C4-2B (cell line): ENCODE results near the gene PHLPP1.

ENCODE experiments used
- ZFX ChIP-seq: fragments of 450-650 bp; IDR thresholded peaks from 2 replicates; pipeline ENCODE4 v1.6.1; 2017
- TF ChIP-seq, protein P1 (sequence below): fragments of 450-650 bp; conservative IDR thresholded peaks from 2 replicates; pipeline ENCODE4 v1.5.1; 2017; ENCODE audit warnings: mild to moderate bottlenecking

DNA sequence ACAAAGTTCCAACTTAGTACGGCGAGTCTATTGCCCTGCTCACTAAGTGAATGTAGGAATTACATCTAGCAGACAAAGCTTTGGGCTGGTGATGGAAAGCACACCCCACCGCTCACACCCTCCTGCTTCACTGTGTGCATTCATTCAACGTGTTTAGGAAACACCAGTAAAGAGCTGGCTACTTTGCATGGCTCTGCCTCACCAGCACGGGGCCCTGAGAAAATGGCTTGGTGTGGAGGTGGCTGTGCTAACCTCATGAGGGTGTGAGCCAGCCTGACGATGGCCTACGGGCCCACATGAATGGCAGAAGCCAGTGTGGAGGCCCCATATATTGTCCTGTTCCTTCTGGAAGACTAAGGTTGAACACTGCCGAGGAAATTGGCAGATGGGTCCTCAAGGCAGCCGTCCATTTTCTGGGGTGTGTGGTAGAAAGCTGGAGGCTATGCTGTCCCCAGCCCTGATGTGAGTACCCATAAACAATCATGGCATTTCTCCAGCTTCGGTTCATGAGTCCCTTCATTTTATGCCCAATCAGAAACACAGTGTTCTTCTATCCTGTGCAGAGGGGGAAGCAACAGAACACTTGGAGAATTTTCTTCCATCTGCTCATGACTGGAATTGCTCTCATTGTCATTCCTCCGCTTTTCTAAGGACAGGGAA, 269.4 kb downstream of the PHLPP1 start:
- TF ChIP-seq, protein P1, sequence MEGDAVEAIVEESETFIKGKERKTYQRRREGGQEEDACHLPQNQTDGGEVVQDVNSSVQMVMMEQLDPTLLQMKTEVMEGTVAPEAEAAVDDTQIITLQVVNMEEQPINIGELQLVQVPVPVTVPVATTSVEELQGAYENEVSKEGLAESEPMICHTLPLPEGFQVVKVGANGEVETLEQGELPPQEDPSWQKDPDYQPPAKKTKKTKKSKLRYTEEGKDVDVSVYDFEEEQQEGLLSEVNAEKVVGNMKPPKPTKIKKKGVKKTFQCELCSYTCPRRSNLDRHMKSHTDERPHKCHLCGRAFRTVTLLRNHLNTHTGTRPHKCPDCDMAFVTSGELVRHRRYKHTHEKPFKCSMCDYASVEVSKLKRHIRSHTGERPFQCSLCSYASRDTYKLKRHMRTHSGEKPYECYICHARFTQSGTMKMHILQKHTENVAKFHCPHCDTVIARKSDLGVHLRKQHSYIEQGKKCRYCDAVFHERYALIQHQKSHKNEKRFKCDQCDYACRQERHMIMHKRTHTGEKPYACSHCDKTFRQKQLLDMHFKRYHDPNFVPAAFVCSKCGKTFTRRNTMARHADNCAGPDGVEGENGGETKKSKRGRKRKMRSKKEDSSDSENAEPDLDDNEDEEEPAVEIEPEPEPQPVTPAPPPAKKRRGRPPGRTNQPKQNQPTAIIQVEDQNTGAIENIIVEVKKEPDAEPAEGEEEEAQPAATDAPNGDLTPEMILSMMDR = no peak
- TF ChIP-seq ZFX = no peak
